NCI-H774 (cell line): ENCODE results near the gene PTPN5.

Experiments
- DNase-seq: peaks from one replicate; lab custom pipeline; 2025; lab: John Stamatoyannopoulos, UW

Gene PTPN5

DNA sequence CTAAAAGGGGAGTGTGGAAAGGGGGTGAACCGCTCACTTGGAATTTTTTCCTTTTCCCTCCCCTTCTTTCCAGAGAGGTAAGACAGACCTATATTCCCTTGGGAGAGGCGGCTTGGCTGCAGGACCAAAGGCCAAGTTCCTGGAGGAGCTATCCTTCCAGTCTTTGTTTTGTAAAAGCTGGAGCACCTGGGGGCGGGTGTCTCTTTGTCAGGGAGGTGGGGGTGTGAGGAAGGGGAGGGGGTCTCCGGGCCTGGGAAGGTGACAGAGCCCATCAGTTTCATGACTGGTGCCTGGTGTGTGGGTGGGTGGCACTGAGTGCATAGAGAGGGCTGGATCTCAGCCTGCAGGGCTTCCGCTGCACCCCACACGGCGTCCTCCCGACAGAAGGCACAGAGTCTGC lies 18.5 kb downstream of the PTPN5 start:
- no peak for DNase-seq

DNA sequence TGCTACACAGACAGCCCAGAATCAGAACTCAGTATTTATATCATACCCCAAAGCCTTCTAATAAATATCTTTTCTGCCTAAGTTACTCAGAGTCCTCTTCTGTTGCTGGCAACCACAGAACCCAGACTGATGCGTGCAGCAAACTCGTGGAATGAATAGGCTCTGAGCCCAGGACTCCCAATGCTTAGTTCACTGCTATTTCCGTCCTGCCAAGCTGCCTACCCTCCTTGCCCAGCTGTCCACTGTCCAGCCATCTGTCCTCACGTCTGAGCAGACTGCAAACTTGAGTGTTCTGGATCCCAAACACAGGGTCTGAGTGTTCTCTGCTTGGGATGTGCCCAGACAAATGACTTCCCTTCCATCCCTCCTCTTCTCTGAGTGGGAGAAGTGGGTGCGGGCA lies 19.4 kb downstream of the PTPN5 start:
- DNase-seq, result no peak

DNA sequence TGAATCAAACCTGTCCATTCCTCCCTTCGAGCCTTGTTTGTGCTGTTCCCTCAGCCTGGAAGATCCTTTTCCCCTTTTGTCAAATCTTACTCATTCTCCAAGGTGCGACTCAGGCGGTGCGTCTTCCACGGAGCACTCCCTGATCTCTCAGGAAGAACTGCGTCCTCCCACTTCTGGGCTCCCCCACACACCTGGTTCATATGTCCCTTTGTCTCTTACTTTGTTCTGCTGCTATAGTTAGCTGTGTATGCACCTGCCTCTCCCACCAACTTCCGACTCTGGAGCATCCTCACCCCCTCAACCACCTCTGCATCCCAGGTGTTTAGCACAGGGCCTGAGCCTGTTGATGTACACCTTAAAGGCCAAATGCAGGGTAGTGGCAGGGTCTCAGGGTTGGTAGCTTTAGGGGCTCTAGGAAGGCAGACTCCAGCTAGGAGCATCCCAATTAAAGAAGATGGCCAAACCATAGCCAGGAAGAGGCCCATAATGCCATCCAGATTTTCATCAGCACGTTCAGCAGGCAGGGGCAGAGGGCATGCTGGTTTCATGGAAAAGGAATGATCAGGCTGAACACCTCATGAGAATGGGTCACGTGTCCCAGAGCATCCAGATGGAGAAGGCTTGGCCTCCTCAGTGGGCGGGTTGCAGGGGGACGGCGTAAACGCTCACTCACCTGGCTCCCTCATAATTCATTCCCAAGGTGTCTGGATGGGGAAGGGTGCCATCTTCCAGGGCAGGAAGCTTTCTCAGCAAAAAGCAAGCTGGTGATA lies 20.1 kb downstream of the PTPN5 start:
- no peak for DNase-seq

DNA sequence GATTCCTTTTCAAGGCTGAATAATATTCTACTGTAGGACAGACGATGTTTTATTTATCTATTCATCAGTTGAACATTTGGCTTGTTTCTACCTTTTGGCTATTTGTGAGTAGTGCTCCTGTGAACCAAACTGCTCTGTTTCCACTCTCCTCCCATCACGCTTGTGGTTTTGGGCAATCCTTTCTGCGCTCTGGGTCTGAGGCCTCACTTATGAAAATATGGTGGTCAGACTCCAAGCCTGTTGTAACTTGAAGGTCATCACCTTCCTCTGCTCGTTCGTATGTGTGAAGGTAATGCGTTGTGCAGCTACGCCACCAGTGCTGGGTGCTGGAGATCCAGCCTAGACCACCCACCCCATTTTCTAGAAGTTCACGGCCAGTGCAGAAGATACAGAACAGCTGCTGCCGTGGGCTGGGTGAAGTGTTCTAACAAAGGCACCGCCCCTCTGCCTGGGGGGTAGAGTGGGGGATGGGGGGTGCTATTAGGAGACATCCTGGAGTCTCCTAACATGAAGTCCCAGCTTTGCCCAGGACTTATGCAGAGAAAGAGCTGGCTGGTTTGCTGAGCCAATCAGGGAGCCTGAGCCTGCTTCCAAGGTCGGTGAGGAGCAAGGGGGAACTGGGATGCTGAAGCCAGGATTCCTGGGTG lies 21.0 kb downstream of the PTPN5 start:
- no peak for DNase-seq

DNA sequence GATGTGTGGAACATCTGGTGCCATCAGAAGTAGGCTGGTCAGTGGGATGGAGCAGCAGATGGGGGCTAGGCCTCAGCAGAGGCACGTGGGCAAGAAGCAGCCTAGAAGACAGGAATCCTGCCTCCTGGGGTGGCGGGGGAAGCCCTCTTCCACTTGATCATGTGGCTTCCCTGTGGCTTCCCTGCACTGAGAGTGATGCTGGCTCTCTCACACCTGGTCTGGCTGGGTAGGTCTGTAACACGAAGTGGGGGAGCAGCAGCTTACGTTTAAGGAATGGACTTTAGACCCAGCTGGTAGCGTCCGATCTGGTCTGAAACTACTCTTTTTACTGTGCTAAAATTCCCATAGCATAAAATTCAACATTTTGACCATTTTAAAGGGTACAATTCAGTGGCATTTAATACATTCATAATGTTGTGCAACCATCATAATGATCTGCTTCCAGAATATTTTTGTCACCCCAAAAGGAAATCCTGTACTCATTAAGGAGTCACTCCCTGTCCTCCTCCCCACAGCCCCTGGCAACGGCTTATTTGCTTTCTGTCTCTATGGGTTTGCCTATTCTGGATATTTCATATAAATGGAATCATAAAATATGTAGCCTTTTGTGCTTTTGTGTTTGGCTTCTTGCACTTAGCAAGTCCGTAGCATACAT lies 21.7 kb downstream of the PTPN5 start:
- DNase-seq, result no peak

DNA sequence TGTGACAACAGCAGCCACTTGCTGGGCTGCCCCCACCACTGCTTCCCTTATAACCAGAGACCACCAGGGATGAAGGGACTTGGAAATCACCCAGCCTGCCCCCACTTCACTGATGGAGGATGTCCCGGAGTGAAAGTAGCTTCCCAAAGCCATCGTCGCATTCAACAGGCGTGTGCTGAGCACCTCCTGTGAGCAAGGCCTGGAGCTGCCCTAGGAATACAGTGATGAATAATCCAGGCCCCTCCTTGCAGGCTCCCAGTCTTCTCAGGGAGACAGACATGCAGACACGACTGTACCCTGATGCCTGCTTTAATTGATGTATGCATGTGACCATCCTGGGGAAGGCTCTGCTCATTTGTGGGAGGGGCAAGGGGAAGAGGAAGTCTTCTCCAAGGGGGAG lies 22.6 kb downstream of the PTPN5 start:
- DNase-seq, result no peak

DNA sequence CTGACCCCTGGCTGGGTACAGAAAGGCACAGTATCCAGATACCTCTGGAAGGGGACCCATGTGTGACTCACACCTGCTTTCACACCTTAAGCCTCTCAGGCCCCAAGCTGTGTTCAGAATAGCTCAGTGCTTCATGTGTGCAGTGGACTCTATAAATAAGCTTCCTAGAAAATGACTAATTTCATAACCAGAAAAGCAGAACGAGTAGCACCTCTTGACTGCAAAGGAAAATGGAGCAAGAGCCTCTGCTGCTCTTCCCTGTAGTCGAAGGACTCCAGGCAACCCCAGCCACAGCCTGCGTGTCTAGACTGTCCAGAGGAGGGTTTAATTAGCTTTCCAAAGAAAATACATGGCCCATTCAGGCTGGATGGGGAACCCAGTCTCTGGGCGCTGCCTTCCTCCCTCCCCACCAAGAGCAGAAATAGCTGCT lies 23.1 kb downstream of the PTPN5 start:
- no peak for DNase-seq

DNA sequence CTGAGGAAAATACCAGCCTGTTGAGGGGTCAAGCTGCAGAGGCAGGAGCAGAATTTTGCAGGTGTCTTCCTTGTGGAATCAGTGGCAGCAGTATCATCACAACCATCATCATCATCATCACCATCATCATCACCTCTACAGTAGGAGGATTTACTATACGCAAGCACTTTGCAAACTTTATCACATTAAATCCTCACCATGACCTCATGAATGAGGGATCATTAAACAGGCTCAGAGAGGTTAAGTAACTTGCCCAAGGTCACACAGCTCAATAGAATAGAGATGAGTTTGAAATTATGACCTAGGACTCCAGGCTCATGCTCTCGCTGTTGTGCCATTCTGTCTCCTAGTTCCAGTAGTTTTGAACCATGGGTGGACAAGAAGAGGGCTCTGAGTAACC lies 25.6 kb downstream of the PTPN5 start:
- DNase-seq, result no peak

DNA sequence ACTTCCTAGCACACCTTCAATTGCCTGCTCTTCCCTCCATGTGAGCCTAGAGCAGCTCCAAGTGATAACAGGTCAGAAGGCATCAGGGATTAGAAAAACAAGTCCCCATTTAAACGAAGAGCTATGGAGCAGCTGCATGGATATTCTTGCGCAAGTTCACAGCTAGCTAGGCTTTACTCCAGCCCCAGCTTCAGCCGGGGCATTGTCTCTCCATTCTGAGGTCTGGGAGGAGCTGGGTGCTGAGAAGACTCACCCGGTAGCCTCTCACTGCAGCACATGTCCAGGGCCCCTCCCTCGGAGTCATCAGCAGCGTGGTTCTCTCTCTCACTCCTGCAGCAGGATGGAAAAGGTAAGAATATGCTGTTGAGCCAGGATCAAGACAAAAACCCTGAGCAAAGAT lies 26.0 kb downstream of the PTPN5 start:
- DNase-seq, result no peak

DNA sequence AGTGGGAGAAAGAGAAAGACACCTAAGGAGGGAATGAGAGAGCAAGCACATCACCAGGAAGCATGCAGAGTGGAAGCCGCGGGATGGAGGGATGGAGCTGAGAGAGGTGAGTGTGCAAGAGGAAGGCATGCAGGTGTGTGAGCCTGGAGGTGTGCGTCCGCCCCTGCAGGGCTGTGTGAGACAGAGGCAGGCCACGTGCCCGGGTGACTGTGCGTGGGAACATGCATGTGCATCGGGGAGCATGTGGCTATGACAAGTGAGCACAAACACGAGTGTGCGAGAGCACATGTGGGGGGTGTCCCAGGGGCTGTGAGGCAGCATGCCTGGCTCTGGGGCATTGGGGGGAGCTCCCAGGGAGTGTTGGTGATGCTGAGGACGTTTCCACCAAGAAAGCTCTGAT lies 29.9 kb downstream of the PTPN5 start:
- DNase-seq, result no peak

DNA sequence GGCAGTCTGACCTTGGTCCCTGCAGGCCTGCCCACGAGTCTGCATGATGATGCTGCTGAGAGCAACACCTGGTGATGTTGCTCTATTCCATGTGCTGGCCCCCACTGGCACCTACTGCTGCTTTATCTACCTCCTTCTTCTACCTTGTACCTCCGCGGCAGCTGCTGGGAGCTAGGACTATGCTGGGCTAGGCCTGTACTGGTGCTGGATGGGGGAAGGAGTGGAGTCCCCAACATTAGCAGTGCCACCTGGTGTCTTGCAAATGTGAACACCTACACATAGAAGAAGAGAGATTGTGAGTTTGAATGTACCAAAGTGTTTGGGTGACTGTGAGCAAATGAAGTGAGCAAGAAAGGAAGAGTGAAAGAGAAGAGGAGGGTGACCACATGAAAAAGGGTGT lies 30.5 kb downstream of the PTPN5 start:
- no peak for DNase-seq

DNA sequence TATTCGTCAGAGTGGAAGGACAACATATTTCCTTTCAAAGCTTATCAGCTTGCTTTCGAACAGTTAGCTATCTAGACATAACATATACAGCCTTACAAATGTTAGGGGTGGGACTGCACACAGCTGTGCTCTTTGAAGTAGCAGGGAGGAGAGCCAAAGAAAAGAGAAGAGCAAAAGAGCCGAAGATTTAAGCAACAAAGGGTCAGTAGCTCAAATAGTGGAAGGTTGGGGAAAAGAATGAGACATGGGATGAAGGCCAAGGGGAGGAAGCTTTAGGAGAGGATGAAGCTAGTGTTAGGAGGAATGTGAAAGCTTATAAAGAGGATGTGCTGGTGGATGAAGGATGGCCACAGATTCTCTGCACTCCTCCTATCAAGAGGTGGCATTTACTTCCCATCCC lies 33.8 kb downstream of the PTPN5 start:
- no peak for DNase-seq

DNA sequence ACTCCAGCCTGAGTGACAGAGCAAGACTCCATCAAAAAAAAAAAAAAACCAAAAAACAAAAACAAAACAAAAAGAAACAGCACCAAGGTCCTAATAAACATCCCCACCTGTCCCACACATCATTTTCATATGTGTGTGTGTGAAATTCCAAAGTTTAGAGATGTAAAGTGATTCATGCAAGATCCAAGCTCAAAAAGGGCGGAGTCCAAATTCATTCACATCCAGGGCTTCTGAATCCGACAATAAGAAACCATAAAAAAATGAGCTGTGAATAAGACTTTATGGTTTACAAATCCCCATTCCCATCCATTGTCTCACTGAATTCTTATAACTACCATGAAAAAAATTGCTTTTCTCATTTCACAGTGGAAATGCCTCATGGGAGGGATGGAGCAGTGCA lies 34.7 kb downstream of the PTPN5 start:
- no peak for DNase-seq

DNA sequence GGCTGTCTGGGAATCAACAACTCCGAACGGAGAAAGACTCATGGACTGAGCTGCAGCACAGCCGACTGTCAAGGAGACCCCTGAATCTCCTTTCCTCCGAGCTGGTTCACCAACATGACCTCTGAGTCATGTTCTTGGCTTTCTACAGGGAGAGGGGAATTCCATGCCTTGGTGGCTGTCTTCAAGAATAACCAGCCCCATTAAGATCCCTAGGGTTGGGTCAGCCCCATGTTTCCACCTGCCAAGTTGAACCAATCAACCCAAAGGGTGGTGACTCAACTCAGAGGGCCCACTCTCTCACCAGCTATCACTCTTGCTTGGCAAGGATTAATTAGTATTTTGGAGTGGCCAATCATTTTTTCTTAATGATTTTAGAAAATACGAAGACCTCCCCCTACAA lies 37.3 kb downstream of the PTPN5 start:
- no peak for DNase-seq

DNA sequence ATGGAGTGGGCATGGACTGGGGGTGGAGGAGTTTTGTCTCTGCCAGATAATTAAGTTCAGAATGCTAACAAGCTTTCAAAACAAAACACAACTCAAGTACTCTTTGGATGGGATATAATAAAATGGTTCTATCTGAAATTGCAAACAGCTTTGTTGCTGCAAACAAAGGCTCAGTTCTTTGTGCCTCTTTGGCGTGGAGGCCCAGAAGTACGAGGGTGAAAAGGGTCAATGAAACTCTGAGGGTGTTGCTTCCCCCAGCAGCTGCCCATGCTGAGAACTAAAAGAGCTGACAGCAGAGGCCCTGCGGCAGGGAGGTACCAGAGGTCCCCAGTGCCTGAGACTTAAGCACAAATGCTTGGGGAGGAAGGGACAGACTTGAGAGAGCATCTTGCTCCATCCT lies 39.1 kb downstream of the PTPN5 start:
- no peak for DNase-seq

DNA sequence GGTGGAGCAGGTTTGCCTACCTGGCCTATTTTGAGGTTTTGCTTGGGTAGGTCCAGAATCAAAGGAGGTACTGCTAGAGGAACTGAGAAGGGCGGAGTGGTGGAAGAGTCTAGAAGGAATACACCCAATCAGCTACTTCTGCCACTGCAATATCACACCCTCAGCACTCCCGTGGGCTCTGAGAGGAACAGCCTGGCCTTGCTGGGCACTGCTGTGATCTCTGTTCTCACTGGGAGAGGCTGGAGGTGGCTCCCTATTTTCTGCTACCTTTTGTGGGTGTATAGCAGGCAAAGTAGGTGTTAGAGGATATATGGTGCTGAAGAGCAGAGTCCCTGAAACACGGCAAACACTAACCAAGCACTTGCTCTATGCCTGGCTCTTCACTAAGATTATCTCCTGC lies 40.7 kb downstream of the PTPN5 start:
- no peak for DNase-seq

DNA sequence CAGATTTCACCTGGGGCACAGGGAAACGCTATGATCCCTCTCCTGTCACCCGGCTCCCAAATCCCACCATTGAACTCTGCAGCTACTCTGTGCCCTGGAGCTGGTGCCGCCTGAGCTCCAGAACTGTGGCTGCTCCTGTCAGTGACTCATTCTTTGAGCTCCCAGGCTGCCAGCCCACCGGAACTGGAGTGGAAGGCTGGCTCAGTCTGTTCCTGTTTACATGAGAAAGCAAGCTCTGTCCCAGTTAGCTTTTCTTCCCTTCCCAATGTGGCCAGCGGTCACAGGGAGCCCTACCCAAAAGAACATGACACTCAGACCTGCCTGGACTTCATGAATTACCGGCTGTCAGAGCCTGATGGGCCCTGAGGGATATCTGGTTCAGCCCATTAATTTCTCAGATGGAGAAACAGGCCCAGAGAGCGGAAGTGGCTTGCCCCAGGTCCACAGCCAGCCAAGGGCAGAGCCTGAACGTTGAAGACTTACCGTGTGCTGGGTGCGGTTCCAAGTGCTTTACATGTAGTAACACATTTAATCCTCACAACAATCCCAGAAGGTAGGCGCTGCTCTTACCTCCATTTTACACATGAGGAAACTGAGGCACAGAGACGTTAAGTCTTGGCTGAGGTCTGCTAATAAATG lies 41.8 kb downstream of the PTPN5 start:
- no peak for DNase-seq

DNA sequence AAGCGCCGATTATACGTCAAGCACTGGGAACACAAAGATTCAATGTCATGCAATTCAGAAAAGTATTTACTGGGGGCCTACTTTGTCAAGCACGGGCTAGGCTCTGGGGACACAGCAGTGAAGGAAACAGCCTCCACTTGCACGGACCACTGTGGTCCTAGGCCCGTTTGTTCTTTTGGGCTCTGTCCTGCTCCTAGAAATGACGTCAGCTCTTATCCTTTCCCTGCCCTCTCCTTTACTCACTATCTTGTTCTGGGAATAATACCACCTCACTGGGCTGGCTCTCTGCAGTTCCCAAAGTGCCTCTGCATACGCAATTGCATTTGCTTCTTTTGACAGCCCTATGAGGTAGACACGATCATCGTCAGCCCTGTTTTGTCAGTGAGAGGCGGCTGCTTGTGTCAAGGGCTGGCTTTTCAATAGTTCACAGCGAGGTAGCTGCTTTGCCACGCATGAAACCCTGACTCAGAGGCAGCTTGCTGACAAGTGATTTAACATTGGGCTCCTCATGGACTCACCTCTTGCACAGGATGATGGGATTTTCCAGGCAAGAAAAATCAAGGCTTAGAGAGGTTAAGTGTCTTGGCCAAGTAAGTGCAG lies 42.7 kb downstream of the PTPN5 start:
- no peak for DNase-seq

DNA sequence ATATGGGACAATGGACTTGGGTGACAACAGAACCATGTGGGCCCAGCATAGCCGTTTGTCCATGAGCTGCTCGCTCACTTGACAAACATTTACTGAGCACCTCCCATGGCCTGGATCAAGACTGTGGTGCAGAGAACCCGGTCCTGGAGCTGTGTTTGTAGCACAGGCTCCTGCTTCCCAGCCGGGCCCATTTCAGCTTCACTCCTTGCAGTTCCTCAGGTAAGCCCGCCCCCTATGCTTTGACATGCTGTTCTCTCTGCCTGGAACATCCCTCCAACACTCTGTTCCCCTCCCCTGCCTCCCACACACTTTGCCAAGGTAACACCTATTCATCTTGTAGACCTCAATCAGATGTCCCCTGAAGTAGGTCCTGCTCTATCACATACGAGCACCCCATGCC lies 46.3 kb downstream of the PTPN5 start:
- no peak for DNase-seq

DNA sequence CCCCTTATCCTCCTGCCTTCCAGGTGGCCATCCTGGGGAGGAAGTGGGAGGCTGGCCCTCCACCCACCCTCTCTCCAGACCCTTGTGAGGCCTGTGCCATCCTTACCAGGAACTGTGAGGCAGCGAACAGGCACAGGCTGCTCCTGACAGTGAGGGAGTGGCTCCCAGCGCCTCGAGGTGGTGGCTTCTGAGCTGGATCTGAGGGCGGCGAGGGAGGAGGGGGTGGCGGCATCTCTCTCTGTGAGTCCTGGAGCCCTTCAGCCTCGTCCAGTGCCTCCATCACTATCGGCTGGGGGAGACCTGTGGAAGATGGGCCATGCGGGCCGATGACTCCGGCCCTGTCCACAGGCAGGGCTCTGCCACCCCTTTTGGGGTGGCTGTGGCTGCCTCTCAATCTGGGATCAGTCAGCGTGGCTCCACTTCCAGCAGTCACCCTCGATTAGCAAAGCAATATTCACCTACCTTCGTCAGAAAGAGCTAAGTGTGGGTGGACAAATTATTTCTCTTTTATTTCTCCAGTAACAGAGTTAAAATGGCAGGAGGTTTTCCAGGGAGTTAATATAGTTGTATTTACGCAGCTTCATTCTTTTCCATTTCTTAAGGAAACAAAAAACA lies 47.6 kb downstream of the PTPN5 start:
- DNase-seq, result no peak

DNA sequence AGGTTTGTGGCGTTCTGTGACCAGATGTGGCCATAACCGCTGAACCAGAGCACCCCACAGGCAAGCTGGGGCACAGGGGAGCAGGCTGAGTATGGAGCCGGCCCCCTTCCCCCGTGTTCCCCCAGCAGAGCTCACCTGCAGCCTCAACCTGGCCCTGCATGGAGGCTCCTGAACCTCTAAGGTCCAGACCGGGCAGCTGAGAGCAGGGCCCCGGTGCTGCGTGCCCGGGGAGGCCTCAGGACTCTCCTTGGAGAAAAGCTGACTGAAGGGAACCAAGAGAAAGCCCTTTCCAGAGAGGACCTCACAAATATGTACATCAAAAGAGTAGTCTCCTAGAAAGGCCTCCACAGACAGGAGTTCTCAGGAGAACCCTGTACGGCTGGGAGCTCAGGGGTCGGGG lies 48.2 kb downstream of the PTPN5 start:
- no peak for DNase-seq

DNA sequence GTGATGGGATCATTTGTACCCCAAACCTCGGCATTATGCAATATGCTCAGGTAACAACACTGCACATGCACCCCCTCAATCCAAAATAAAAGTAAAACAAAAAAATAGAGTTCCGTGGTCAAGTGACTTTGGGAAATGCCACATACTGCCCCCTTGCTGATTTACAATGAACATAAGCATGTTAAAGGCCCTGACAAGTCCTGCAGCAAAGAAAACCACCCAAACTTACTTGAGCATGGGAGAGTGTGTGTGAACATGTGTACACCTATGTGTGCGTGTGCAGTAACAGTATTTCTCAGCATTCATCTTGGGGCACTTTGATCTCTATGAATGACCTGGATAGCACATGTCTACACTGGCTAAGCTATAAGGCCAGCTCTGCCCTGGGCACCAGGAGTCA lies 49.8 kb downstream of the PTPN5 start:
- no peak for DNase-seq
